MM.1S (cell line): ENCODE results near the gene ERBIN.

Experiments used
- DNase-seq: peaks from one replicate; pipeline ENCODE4 v3.0.0-alpha.2; 2015
- H2AFZ ChIP-seq: fragments of 300-600 bp; sonication (generic); 2 replicates; pipeline ENCODE4 v1.6.0; 2016; ENCODE audit warnings: antibody characterized with exemption, low read length
- H3F3A ChIP-seq: fragments of 300-600 bp; sonication (generic); 2 replicates; pipeline ENCODE4 v1.6.1; 2016; ENCODE audit warnings: mild to moderate bottlenecking, antibody characterized with exemption, low read length, moderate library complexity, mixed read lengths; ENCODE audit not compliant: insufficient read depth
- H3K27ac ChIP-seq: fragments of 300-600 bp; sonication (generic); 2 replicates; pipeline ENCODE4 v1.5.1; 2016; ENCODE audit warnings: mild to moderate bottlenecking, low read length
- H3K27me3 ChIP-seq: fragments of 300-600 bp; sonication (generic); replicated peaks from 2 replicates; pipeline ENCODE4 v1.6.0; 2016; ENCODE audit warnings: low read length; ENCODE audit not compliant: insufficient read depth
- H3K36me3 ChIP-seq: fragments of 300-600 bp; sonication (generic); replicated peaks from 2 replicates; pipeline ENCODE4 v1.6.1; 2016; ENCODE audit warnings: mild to moderate bottlenecking, low read length, mixed read lengths; ENCODE audit not compliant: insufficient read depth
- H3K4me1 ChIP-seq: fragments of 300-600 bp; sonication (generic); 2 replicates; pipeline ENCODE4 v1.6.1; 2016; ENCODE audit warnings: low read length, mixed read lengths
- H3K4me2 ChIP-seq: fragments of 300-600 bp; sonication (generic); 2 replicates; pipeline ENCODE4 v1.6.0; 2016; ENCODE audit warnings: low read depth, low read length
- H3K4me3 ChIP-seq: fragments of 300-600 bp; sonication (generic); 2 replicates; pipeline ENCODE4 v1.5.1; 2016; ENCODE audit warnings: low read length, mixed read lengths
- H3K79me2 ChIP-seq: fragments of 300-600 bp; sonication (generic); 2 replicates; pipeline ENCODE4 v1.6.1; 2016; ENCODE audit warnings: mixed run types, low read length, mixed read lengths
- H3K9ac ChIP-seq: fragments of 300-600 bp; sonication (generic); 2 replicates; pipeline ENCODE4 v1.6.1; 2016; ENCODE audit warnings: low read length, mixed read lengths
- H3K9me2 ChIP-seq: fragments of 300-600 bp; sonication (generic); replicated peaks from 2 replicates; pipeline ENCODE4 v1.6.1; 2016; ENCODE audit warnings: mild to moderate bottlenecking, low read length, mixed read lengths; ENCODE audit not compliant: insufficient read depth
- H3K9me3 ChIP-seq: fragments of 300-600 bp; sonication (generic); replicated peaks from 2 replicates; pipeline ENCODE4 v1.6.1; 2016; ENCODE audit warnings: mild to moderate bottlenecking, low read length, mixed read lengths; ENCODE audit not compliant: insufficient read depth
- H4K20me1 ChIP-seq: fragments of 300-600 bp; sonication (generic); 2 replicates; pipeline ENCODE4 v1.6.1; 2016; ENCODE audit warnings: mild to moderate bottlenecking, low read length, moderate library complexity, mixed read lengths; ENCODE audit not compliant: insufficient read depth
- EZH2 ChIP-seq: fragments of 300-600 bp; sonication (generic); optimal IDR thresholded peaks from 2 replicates; pipeline ENCODE3; 2017; ENCODE audit warnings: low read depth, mild to moderate bottlenecking, antibody characterized with exemption, low read length, mixed read lengths
- EZH2phosphoT487 ChIP-seq: fragments of 300-600 bp; sonication (generic); IDR thresholded peaks from 2 replicates; pipeline ENCODE4 v1.6.1; 2018; ENCODE audit warnings: antibody characterized with exemption, low read length
- TF ChIP-seq, protein P1 (sequence below): fragments of 300-600 bp; sonication (generic); IDR thresholded peaks from 2 replicates; pipeline ENCODE4 v1.5.1; 2016; ENCODE audit warnings: antibody characterized with exemption, low read length, mixed read lengths

The ERBIN gene

DNA sequence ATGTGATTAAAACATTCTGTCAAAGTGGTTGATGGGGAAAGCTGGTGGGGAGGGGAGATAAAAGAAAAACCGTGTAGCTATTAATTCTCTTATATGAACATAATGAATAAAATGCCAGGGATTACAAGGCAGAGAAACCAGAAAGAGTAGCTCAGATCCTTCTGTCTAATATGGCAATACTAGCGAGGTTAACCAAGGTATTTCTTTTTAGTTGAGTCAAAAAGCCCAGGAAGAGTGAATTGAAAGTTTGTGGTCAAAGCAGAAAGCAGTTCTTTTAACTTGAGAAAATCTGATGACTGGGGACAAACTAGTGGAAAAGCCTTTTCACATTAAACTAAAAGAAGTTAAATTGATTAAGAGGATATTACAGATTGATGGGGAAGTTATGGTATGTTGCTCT, 76.0 kb downstream of the ERBIN start:
- H2AFZ ChIP-seq, result no peak overlapping the region
- H3K27me3 ChIP-seq, result no peaks in the 10 kb centered on the region
- TF ChIP-seq EZH2 (no peak), EZH2phosphoT487 (no peak)
- TF ChIP-seq, protein P1, sequence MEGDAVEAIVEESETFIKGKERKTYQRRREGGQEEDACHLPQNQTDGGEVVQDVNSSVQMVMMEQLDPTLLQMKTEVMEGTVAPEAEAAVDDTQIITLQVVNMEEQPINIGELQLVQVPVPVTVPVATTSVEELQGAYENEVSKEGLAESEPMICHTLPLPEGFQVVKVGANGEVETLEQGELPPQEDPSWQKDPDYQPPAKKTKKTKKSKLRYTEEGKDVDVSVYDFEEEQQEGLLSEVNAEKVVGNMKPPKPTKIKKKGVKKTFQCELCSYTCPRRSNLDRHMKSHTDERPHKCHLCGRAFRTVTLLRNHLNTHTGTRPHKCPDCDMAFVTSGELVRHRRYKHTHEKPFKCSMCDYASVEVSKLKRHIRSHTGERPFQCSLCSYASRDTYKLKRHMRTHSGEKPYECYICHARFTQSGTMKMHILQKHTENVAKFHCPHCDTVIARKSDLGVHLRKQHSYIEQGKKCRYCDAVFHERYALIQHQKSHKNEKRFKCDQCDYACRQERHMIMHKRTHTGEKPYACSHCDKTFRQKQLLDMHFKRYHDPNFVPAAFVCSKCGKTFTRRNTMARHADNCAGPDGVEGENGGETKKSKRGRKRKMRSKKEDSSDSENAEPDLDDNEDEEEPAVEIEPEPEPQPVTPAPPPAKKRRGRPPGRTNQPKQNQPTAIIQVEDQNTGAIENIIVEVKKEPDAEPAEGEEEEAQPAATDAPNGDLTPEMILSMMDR, result no peak
- H3F3A ChIP-seq, result peaks cover 12% of the 10 kb centered on the region; the same call in 1 of the 2 replicates
- H3K9me3 ChIP-seq, result no peaks in the 10 kb centered on the region
- H3K36me3 ChIP-seq, result no peaks in the 10 kb centered on the region
- H3K27ac ChIP-seq, result no peak overlapping the region
- DNase-seq, result peak; percentile 50
- no peak overlapping the region for H3K9ac ChIP-seq
- peaks cover 7% of the 10 kb centered on the region for H4K20me1 ChIP-seq
- H3K9me2 ChIP-seq, result no peaks in the 10 kb centered on the region
- H3K4me3 ChIP-seq, result no peak overlapping the region
- peaks cover 33% of the 10 kb centered on the region for H3K79me2 ChIP-seq
- H3K4me2 ChIP-seq, result no peak overlapping the region
- peaks cover 15% of the 10 kb centered on the region for H3K4me1 ChIP-seq

DNA sequence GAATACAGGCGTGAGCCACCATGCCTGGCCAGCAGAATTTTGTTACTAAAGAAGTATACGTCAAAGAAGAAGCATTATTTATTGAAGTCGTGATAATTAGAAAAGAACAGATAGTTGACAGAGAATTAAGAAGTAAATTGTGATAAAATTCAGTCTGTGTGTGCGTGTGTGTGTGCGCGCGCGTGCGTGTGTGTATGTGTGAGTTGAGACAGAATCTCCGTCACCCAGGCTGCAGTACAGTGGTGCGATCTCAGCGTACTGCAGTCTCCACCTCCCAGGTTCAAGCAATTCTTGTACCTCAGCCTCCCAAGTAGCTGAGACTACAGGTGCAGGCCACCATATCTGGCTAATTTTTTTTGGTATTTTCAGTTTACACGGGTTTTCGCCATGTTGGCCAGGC, 77.8 kb downstream of the ERBIN start:
- H3K27ac ChIP-seq, result no peak overlapping the region
- H3K9me3 ChIP-seq, result no peaks in the 10 kb centered on the region
- no peak overlapping the region for H3K9ac ChIP-seq
- H3K9me2 ChIP-seq, result no peaks in the 10 kb centered on the region
- peaks cover 7% of the 10 kb centered on the region for H4K20me1 ChIP-seq
- peaks cover 19% of the 10 kb centered on the region for H3K4me1 ChIP-seq
- no peaks in the 10 kb centered on the region; the same call in 1 of the 2 replicates for H3K36me3 ChIP-seq
- TF ChIP-seq EZH2, result no peak
- TF ChIP-seq, protein P1, result no peak
- TF ChIP-seq EZH2phosphoT487, result no peak
- no peak for DNase-seq
- no peak overlapping the region for H3K4me2 ChIP-seq
- no peaks in the 10 kb centered on the region for H3K27me3 ChIP-seq
- no peak overlapping the region for H3K4me3 ChIP-seq
- peaks cover 31% of the 10 kb centered on the region for H3K79me2 ChIP-seq
- H3F3A ChIP-seq, result peaks cover 12% of the 10 kb centered on the region; the same call in 1 of the 2 replicates
- no peak overlapping the region for H2AFZ ChIP-seq

DNA sequence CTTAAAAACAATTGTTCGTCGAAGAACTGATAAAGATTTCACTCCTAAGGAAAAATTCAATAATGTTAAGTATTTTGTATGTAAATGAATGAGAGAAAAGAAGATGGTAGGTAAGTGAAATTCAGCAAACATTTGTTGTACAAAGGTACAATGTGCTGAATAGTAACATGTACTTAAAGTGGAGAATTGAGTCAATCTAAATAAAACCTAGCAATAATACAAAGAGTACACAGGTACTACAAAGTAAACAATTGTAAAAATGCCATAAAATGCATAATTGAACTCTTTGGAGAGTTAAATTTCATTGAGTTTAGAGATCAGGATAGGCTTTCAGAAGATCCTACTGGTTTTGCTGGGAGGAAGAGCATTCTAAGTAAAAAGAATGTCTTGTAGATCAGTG, 82.9 kb downstream of the ERBIN start:
- H2AFZ ChIP-seq, result no peak overlapping the region
- no peaks in the 10 kb centered on the region for H3K27me3 ChIP-seq
- no peaks in the 10 kb centered on the region; the same call in 1 of the 2 replicates for H3K36me3 ChIP-seq
- H3F3A ChIP-seq, result peaks cover 12% of the 10 kb centered on the region
- peaks cover 23% of the 10 kb centered on the region for H3K79me2 ChIP-seq
- TF ChIP-seq, protein P1, result no peak
- TF ChIP-seq EZH2phosphoT487 (no peak), EZH2 (no peak)
- no peak for DNase-seq
- no peak overlapping the region for H3K27ac ChIP-seq
- H4K20me1 ChIP-seq, result no peaks in the 10 kb centered on the region
- no peak overlapping the region for H3K4me3 ChIP-seq
- H3K9me2 ChIP-seq, result no peaks in the 10 kb centered on the region
- no peak overlapping the region for H3K4me2 ChIP-seq
- no peak overlapping the region for H3K9ac ChIP-seq
- peaks cover 39% of the 10 kb centered on the region for H3K4me1 ChIP-seq
- no peaks in the 10 kb centered on the region for H3K9me3 ChIP-seq
